HG02981 (cell line): Measurements from ENCODE around the gene PUS1.

ENCODE experiments used
- ATAC-seq: cut with Tn5 transposase; IDR thresholded peaks from one replicate; pipeline ENCODE4 v1.9.1; 2021; ENCODE audit warnings: mild to moderate bottlenecking, moderate library complexity; ENCODE audit not compliant: unreplicated experiment

Gene PUS1

GRCh38 chr12:131915823-131916222 lies 13.3 kb upstream of the PUS1 start:
- no peak for ATAC-seq

DNA sequence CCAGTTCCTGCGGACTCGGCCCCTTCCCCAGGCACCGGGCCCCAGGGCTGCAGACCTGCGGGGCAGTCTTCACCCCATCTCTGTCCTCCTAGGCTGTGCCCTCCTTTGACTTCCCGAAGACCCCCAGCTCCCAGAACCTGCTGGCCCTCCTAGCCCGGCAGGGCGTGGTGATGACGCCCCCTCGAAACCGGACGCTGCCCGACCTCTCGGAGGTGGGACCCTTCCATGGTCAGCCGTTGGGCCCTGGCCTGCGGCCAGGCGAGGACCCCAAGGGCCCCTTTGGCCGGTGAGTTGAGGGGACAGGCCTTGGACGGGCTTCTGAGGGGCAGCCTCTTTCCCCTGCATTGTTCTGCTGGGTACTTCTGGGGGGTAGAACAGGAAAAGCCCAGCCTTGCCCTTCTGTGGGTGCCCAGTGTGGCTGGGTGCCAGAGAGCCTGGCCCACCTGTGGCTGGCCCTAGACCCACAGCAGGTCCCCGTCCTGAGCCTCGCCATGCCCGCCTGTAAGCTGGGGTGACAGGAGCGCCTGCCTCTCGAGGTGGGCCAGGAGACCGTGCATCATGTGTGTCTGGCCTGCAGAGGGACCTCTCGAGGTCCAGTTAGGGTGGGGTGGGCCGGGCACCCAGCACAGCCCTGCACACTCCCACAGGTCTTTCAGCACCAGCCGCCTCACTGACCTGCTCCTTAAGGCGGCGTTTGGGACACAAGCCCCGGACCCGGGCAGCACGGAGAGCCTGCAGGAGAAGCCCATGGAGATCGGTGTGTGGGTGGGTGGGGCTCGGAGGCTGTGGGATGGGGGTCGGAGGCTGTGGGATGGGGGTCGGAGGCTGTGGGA lies 12.6 kb upstream of the PUS1 start:
- no peak for ATAC-seq

DNA sequence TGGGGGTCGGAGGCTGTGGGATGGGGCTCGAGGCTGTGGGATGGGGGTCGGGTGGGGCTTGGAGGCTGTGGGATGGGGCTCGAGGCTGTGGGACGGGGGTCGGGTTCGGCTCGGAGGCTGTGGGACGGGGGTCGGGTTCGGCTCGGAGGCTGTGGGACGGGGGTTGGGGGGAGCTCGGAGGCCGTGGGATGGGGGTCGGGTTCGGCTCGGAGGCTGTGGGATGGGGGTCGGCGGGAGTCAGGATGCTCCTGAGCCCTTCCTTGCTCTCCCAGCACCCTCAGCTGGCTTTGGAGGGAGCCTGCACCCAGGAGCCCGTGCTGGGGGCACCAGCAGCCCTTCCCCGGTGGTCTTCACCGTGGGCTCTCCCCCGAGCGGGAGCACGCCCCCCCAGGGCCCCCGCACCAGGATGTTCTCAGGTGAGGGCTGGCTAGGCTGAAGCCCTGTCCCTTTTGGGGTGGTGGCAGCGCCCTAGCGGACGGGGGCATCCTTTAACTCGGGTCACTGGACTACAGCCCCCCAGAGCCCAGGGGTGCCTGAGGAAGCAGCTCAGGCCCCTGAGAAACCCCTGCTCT lies 11.9 kb upstream of the PUS1 start:
- no peak for ATAC-seq

DNA sequence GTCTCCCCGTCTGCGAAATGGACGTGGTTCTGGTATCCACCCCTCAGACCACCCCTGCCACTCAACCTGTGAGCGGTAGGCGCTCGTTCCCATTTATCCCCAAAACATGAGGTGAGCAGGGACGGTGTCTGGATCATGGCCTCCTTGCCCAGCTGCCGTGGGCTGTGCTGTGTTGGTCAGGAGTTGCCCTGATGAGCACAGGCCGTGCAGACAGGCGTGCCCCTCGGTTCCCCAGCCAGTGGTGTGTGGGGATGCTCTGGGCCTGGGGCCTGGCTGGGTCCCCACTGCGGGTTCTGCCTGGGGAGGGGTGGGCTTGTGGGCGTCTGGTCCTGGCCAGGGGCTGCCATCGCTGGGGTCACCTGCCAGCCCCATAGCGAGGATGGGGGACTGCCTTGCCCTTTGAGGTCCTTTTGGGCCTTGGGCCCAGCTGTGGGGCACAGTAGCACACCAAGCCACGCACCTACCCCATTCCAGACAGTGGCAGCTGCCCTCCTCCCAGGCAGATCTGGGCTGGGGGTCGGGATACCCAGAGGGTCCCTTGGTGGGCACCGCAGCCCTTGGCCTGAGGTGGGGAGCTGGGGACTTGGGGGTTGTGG lies 11.3 kb upstream of the PUS1 start:
- ATAC-seq: no peak

DNA sequence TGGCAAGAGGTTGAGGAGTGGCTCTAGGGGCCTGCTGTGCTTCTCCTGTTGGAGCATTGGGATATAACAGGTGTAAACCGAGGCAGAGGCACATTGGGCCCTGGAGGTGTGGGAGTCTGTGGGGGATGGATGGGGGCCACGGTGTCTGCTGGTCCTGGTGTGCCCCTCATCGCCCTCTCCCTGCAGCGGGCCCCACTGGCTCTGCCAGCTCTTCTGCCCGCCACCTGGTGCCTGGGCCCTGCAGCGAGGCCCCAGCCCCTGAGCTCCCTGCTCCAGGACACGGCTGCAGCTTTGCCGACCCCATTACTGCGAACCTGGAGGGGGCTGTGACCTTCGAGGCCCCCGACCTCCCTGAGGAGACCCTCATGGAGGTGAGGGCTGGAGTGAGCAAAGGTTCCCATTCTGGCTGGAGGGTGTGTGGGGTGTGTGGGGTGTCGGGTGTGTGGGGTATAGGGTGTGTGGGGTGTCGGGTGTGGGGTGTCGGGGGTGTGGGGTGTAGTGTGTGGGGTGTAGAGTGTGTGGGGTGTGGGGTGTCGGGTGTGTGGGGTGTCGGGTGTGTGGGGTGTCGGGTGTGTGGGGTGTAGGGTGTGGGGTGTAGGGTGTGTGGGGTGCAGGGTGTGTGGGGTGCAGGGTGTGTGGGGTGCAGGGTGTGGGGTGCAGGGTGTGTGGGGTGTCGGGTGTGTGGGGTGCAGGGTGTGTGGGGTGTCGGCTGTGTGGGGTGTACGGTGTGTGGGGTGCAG lies 10.6 kb upstream of the PUS1 start:
- ATAC-seq: no peak

- no peak for ATAC-seq
Measured at GRCh38 chr12:131919051-131919347, 10.1 kb upstream of the PUS1 start.

DNA sequence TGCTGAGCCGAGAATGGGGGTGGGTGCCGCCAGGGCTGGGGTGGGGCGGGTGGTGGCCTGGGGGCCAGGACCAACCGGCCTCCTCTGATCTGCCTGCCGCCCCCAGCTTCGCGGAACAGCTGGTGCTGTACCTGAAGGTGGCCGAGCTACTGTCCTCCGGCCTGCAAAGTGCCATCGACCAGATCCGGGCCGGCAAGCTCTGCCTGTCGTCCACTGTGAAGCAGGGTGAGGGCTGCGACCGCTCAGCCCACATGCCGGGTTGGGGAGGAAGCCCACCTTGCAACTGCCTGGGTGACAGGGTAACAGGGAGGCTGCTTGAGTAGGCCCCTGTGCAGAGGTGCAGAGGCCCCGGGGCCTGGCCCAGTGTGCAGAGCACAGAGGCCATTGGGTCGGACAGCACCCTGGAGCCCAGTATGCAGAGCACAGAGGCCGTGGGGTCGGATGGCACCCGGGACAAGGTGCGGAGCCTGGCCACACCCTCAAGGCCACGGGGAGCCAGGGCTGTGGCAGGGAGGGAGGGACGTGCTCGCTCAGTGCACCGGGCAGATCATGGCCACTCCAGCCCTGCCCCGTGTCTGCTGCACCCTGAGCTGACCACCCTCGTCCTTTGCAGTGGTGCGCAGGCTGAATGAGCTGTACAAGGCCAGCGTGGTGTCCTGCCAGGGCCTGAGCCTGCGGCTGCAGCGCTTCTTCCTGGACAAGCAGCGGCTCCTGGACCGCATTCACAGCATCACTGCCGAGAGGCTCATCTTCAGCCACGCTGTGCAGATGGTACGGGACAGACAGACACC lies 9.5 kb upstream of the PUS1 start:
- ATAC-seq: no peak

- ATAC-seq: no peak
Measured at GRCh38 chr12:131920157-131920508, 8.9 kb upstream of the PUS1 start.

GRCh38 chr12:131920902-131921840 lies 7.9 kb upstream of the PUS1 start:
- no peak for ATAC-seq

DNA sequence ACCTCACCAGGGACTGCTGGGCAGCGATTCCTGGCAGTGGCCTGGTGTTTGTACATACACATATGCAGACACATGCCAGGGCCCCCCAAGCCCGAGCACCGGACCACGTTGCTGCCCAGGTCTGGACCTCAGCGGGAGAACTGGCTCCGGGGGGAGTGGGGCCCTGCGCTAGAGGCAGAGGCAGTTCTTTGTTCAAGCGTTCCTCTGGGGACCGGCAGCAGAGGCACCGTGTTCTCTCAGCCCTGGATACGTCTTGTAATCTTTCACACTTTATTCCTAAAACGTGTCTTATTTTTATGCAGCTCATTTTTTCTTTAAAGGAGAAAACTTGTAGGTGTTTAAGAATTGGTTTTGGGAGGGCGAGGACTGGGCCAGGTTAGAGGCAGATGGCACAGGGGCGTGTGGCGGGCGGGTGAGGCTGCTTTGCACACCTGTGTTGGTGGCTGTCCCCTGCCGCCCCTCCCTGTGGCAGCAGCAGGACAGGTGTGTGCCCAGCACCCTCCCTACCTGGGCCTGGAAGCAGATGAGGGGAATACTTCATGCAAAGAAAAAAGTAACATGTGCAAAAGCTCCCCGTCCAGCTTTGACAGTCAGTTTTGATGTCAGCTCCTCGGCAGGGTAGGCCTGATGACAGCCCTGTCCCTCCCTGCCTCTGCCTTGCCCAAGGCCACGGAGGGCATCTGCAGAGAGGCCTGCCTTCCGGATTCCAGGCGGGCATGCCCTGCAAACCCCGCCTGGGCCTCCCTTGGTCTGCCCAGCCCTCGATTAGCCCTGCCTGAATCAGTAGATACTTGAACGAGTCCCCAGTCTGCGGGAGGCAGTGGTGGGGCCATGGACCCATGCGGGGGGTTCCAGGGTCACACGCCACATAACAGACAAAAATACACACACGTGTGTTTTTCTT lies 7.0 kb upstream of the PUS1 start:
- no peak for ATAC-seq

DNA sequence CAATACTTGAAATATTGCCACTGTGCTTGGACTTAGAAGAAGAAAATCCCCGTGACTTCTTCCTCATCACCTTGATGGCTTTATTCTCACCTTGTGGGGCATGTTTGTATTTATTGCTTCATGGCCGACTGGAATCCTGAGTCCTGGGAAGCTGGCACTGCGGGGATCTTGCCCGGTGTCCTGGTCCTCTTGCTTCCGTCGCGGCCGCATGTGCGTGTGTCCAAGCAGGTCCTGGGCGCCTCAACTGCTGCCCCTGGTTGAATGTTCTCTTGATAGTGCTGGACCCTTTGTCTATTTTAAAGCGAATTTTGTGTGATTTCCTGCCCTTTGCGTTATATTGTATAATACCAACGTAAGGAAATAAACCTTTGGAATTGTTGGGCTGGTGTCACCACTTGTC lies 6.3 kb upstream of the PUS1 start:
- ATAC-seq: no peak

DNA sequence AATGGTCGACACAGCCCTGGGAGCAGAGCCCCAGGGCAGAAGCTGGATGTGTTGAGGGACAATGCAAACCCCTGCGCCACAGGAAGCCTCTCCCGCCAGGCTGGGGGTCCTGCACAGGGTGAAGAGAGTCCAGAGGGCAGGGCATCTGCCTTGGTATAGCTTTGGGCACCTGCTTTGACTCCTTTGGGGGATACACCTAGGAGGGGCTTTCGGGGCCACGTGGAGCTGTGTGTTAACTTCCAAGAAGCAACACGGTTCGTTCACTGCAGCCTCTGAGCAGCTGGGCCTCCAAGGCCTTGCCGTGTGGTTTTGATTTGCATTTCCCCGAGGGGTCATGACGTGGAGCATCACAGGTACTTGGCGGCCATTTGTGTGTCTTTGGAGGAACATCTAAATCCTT lies 5.8 kb upstream of the PUS1 start:
- peak; percentile 86 for ATAC-seq

GRCh38 chr12:131927110-131928079 lies 1.7 kb upstream of the PUS1 start:
- ATAC-seq: no peak

DNA sequence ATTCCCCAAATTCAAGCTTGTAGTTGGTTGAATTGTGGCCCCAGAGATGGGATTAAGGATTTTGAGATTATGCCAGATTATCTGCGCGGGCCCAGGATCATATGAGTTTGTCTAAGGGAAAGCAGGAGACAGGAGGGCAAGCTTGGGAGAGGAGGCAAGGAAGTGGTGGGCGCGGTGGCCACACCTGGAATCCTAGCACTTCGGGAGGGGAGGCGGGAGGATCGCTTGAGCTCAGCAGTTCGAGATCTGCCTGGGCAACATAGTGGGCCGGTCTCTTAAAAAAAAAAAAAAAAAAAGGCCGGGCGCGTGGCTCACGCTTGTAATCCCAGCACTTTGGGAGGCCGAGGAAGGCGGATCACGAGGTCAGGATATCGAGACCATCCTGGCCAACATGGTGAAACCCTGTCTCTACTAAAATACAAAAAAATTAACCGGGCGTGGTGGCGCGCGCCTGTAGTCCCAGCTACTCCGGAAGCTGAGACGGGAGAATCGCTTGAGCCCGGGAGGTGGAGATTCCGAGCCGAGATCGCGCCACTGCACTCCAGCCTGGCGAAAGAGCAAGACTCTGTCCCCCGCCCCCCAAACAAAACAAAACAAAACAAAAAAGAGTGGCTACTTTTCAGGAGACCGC lies 881 bp upstream of the PUS1 start:
- ATAC-seq: peak; percentile 4

DNA sequence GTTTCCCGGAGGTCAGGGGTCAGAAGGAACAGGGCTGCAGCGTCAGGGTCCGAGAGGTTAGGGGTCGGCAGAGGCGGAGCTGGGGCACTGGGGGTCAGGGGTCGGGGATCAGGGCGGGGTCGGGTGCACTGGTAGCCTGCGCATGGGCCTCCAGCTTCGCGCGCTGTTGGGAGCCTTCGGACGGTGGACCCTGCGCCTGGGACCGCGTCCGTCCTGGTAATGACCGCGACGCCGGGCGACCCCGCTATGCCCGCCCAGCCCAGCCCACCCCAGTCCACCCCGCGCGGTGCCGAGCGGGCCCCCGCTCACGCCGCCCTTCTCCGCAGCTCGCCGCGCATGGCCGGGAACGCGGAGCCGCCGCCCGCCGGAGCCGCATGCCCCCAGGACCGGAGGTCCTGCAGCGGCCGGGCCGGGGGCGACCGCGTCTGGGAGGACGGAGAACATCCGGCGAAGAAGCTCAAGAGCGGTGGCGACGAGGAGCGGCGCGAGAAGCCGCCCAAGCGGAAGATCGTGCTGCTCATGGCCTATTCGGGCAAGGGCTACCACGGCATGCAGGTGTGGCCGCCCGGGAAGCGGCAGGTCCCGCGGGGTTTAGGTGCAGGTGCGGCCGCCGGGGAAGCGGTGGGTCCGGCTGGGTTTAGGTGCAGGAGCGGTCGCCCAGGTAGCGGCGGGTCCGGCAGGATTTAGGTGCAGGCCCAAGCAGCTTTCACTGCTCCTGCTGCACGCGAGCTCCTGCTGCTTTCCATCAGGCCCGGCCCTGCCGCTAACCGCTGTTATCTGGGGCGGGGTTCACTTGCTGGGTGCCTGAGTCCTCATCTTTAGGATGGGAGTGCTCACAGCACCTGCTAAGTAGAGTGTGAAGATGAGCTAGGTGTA lies 743 bp downstream of the PUS1 start:
- no peak for ATAC-seq

GRCh38 chr12:131930510-131930909 lies 1.4 kb downstream of the PUS1 start:
- ATAC-seq: no peak
